A673 (cell line): Measurements from ENCODE around the gene POM121C.
"Not testable (repeated sequence)": the region's sequence is repeated elsewhere in the genome, so short reads cannot be mapped to it uniquely, and the experiment has no call there.

Experiments
- CTCF ChIP-seq: fragments of 300-800, 200-600 bp; sonication (generic); conservative IDR thresholded peaks from 2 replicates; pipeline ENCODE4 v1.5.1; 2017; ENCODE audit warnings: low read depth, mild to moderate bottlenecking, antibody characterized with exemption, low read length, moderate library complexity, mixed read lengths
- EZH2 ChIP-seq: fragments of 200-600 bp; sonication (generic); IDR thresholded peaks from 2 replicates; pipeline ENCODE4 v1.6.1; 2017; ENCODE audit warnings: borderline replicate concordance, low read depth, mild to moderate bottlenecking, mixed read lengths, antibody characterized with exemption, low read length; ENCODE audit not compliant: poor library complexity, severe bottlenecking

DNA sequence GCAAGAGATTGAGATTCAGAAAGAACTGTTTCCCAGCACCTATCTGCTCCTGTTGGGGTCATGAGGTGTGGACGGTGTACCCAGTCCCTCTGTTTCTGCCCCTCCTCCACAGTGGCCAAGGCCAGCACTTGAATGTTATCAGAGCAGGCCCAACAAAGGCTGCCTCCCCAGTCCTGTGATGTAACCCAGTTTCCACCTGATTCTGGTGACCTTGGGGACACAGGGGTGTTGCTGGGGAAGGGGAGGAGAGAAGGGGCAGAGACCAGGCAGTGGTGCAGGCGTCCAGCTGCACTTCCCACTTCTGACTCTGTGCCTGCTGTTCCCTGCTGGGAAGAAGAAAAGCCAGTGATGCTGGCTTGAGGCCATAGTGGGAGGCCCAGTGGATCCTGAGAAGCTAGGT lies 88.2 kb downstream of the POM121C start:
- not testable (repeated sequence) for TF ChIP-seq CTCF, EZH2
